SKM-1 (cell line): ENCODE data around the gene BLOC1S4.
"Not testable (repeated sequence)": the region's sequence is repeated elsewhere in the genome, so short reads cannot be mapped to it uniquely, and the experiment has no call there.

Source experiments
- DNase-seq: peaks from one replicate; lab custom pipeline; 2025; ENCODE audit not compliant: unreplicated experiment; lab: John Stamatoyannopoulos, UW

BLOC1S4 gene

DNA sequence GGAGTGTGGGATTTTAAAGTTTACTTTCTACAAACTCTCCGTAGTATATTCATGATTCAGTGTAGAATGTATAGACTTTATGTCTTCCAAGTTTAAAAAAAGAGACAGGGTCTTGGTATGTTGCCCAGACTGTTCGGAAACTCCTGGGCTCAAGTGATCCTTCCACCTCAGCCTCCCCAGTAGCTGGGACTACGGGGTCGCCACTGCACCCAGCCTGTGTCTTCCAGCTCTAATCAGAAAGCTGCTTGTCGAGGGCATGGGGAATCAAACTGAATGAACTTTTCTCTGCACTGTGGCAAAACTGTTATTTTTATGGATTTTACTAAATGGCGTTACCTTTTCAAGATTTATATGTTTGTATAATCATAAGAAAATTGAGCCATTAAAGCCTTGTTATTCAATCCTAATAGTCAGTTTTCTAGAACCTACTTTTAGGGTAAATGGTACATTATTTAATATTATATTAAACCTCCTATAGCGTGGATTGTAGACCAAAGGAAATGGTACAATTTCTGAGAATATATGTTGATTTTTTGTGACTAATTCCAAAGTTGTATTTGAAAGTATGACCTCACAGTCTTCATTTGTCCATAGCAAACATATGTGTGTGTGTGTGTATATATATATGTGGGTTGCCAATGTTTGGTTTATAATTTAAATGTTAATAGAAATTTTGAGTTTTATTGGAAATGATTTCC is 1.1 kb downstream of the BLOC1S4 start:
- no peak for DNase-seq

DNA sequence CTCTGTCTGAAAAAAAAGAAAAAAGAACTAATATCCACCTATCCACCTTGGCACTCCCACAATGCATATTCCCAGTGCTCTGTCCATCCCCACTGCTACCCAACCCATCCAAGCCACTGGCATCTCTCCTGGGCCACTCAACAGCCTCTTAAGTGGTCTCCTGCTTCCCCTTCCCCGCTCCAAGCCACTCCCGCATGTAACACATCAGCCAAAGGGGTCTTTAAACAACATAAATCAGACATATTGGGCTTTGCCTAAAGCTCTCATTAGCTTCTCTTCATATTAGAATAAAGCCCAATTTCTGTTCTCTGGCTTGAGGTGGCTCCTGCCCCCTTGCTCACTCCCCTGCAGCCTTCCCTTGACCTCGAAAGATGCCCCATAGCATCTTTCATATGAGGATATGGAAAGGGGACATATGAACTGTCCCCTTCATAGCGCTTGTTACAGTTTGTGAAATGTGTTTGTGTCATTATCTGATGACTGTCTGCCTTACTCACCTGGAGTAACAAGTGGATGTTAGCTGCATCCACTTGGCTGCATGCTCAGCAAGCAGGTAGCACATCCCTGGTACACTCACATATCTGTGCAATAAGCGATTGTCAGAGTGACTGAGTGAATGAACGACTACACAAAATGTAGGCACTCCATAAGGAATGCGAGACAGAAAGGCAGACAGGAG is 3.1 kb downstream of the BLOC1S4 start:
- DNase-seq: no peak

DNA sequence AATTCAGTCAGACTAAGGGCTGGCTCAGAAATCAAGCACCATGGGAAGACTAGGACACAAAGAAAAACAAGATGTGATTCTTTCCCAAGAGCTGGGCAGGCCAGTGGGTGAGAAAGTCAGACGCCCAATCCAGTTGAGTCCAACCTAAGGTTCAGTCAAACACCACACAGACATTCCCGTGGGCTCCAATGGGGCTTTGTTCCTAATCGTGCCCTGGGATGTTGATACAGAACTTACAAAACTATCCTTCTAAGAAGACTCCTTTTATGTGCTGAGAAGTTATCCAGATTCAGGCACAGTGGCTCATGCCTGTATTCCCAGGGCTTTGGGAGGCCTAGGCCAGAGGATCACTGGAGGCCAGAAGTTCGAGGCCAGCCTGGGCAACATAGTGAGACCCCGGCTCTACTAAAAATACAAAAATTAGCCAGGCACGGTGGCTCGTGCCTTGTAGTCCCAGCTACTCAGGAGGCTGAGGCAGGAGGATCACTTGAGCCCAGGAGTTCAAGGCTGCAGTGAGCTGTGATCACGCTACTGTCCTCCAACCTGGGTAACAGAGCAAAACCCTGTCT is 3.7 kb downstream of the BLOC1S4 start:
- no peak for DNase-seq

DNA sequence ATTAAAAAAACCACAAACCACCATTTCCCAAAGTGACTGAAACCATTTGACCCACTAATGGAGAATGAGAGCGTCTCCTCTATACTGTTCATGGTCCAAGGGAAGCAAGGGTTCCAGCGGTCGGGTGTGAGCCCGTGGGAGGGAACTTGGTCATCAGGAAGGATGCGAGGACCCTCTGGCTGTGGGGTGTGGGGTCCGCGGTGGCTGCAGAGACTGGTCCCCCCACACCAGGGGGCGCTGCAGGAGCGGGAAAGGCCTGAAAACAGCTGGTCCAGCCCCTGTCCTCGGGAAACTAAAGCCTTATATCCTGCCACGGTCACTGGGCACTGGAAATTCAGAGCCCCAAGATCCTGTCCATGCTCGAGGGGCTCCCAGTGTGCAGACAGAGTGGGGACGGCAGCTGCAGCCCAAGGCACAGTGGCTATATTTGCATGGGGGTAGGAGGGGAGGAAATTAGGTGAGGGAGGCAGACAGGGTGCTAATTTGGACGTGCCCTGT is 4.3 kb downstream of the BLOC1S4 start:
- DNase-seq: peak; percentile 57

DNA sequence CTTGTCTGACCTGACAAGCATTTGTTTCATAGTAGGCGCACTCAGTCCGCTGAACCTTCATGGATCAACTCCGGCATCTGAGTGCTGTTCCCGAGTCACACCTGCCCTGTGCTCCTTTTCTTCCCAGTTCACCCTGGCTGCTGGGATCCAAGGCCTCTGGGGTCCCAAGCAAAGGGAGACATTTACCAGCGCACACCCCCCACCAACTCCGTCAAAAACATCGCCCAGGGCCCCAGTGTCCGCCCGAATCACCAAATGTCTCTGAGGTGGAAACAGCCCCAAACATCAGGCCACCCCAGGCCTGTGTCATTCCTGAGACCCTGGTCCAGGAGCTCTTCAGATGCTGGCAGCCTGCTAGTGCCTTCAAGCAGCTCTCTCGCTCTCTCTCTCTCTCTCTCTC is 5.1 kb downstream of the BLOC1S4 start:
- no peak for DNase-seq

DNA sequence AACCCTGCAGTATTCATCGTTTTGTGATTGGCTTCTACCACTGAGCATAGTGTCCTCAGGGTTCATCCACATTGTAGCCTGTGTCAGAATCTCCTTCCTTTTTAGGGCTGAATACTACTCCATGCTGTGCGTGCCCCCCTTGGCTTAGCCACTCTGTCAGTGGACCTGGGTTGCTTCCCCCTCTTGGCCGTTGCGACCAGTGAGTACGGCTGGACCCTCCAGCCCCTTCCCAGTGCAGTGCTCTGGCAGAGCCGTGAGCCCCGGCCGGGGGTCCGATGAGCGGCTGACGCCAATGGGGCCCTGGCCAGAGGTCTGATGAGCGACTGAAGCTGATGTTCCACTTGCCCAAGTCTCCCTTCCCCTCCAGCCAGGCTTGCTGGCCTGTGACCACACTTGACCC is 6.9 kb downstream of the BLOC1S4 start:
- DNase-seq: no peak

DNA sequence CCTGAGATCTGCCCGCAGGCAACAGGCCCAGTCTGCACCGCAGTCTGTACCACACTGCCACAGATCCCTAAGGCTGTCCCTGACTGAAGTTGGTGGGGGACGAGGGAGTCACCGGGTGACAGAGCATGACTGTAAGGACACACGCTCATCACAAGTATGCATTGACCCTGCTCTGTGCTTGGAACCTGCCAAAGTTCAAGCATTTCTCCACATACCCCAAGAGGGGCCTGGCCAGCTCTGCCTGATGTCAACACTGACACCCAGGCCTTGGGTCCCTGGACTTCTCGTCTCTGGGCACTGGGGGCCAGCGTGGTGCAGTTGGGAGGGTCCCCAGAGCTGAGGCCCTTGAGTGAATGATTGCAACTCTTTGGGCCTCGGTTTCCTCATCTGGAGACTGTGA is 7.9 kb downstream of the BLOC1S4 start:
- DNase-seq: no peak

DNA sequence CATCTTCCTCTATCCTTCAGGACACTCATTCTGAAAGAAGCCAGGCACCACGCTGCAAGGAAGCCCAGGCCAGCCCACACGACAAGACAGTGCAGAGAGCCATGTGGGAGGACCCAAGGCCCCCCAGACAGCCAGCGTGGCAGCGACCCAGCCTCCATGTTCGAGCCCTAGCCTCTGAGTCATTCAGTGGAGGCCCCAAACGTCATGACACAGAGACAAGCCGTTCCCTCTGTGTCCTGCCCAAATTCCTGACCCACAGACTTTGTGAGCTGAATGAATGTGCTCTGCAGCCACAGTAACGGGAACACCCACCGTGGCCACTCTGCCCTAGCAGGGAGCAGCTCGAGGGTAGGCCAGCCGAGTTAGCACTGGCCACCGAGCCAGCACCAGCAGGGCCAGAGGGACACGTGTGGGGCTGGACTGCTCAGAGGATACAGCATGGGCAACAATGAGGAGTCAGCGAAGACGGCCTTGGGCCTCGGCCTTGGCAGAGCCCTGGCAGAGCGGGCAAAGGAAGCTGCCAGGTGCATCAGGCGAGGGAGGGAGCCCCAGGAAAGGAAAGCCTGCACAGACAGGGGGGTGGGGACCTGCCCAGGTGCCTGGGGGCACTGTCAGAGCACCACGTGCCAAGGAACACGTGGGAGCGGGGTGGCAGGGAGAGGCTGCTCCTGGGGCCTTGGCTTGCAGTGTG is 8.6 kb downstream of the BLOC1S4 start:
- no peak for DNase-seq

DNA sequence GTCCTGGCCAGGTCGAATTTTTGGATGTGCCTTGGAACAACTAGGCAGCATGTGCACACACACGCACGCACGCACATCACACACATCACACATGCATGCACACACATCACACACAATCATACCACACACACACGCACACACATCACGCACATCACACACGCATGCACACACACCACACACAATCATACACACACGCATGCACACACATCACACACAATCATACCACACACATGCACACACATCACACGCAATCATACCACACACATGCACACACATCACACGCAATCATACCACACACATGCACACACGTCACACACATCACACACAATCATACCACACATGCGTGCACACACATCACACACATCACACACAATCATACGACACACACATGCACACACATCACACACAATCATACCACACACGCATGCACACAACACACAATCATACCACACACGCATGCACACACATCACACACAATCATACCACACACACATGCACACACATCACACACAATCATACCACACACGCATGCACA is 9.5 kb downstream of the BLOC1S4 start:
- DNase-seq: not testable (repeated sequence)

DNA sequence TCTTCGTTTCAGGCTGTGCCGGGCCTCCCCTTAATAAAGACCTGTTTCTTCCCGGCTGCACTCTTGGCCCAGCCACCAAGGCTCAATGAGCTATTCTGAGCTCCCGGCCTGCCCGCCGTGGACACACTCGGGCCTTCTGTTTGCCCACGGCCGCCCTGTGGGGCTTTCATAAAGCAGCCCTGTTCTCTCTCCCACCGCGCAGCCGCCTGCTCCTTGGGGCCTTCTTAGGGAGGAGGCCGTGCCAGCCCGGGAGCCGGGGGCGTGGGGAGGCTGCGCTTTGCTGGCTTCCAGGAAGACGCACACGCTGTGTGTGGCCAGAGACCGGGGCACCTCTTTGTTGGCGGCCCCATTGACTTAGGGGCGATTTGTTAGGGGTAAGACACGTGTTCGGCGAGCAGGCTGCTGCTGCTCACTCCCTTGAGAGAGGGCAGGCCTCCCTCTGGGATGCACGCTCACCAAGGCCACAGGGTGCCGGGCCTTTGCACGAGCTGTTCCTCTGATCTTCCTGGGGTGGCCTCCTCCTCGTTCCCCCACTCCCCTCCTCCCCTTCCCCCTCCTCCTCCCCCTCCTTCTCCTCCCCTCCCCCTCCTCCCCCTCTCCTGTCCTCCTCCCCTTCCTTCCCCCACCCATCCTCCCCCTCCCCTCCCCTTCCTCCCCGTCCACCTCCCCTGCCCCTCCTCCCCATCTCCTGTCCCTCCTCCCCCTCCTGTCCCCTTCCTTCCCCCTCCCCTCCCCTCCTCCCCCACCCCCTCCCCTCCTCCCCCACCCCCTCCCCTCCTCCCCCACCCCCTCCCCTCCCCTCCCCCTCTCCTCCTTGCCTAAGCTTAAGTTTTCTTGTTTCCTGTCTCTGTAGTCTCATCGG is 11.3 kb downstream of the BLOC1S4 start:
- no peak for DNase-seq

DNA sequence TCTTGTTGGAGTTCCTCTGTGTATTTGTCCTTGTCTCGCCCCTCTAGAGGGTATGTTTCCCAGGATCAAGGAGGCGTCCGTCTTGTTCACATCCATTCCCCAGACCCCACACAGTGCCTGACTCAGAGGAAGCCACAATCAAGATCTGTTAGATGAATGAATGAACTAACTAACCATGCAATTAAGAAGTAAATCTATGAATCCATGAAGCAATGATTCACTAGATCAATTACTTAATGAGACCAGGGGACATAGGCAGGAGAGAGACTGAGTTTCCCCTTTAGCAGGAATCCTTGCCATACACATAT is 11.9 kb downstream of the BLOC1S4 start:
- no peak for DNase-seq

DNA sequence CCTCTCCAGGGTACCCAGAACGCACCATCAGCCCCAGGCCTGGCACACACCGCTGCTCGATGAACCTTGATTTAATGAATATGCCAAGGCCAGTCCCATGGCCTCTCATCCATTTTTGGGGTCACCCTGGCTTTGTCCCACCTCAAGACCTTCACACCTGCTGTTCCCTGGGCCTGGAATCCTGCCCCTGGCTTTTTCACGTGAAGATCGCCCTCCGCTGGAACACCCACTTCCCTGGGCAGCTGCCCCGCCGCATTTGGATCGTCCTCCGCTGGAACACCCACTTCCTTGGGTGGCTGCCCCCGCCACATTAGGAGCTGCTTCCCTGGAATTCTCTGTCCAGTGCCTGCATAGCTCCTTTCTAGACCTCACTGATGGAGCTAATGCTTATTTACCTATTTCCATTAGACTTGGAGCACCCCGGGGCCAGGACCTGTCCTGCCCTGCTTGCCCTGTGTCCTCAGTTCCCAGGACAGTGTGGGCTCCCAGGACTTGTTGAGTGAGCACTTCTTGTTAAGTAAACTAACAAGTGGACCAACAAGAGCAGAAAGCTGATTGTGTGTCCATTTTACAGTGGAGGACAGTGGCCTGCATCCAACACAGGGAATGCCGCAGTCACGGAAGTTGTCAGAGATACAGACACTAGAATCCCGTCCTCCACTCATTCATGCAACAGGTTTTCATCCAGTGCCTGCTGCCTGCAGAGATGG is 12.5 kb downstream of the BLOC1S4 start:
- DNase-seq: no peak

DNA sequence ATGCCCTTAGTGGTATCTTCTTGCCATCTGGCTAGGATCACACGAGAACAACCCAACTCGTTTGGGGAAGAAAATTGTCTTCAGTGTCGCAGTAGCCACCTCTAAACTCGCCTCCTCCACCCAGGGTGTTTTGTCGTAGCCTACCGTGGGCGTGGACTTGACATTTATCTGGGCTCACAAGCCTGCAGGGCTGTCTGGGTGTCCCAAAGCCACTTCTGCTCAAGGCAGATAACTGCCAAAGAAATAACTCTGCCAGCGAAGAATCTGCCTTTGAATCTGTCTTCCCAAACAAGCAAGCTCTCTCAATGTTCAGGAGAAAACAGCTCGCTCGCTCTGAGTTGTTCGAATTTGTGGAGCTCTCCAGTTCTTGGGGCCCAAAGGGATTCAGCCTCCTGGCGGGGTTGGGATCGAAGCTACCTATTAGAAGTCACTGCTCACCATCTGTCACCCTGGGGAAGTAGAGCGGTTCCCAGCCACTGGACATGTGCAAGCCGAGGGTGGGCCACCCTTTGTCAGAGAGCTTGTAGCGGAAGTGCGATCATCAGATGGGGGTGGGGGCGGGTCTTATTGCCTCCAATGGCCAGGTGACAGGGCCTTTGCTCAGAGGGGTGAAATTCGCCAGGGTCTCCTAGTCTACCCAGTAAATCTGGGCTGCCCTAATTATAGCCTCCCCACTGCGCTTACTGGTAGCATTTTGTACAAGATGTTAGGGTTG is 14.8 kb downstream of the BLOC1S4 start:
- DNase-seq: no peak

DNA sequence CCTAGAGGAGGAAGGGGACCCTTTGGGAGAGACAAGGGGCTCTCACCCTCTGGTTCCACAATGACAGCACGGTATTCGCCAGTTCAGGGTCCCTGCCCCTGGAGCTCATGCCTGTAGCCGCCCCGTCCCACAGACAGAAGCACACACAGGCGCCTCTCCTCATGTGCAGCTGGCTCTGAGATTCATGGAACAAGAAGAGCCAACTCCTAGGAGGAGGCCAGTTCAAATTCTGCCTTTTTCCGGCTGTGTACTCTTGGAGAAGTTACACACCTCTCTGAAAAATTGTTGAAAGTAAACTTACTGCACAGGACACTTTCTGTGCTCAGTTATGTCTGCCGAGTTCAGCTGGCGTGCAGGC is 15.3 kb downstream of the BLOC1S4 start:
- DNase-seq: no peak

DNA sequence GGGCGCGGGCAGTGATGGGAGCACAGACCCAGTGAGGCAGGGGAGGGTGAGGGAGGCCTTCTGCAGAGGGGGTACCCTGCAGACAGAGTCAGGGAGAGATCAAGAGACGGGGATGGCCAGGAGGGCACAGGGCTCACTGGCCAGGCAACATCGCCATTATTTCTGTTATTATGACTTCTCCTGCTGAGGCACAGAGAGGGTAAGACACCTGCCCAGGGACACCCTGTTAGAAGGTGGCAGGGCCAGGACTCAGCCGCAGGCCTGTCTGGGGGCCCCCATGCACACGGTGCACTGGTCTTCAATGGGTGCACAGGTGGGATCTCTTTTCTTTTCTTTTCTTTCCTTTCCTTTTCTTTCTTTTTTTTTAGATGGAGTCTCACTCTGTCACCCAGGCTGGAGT is 15.8 kb downstream of the BLOC1S4 start:
- no peak for DNase-seq

DNA sequence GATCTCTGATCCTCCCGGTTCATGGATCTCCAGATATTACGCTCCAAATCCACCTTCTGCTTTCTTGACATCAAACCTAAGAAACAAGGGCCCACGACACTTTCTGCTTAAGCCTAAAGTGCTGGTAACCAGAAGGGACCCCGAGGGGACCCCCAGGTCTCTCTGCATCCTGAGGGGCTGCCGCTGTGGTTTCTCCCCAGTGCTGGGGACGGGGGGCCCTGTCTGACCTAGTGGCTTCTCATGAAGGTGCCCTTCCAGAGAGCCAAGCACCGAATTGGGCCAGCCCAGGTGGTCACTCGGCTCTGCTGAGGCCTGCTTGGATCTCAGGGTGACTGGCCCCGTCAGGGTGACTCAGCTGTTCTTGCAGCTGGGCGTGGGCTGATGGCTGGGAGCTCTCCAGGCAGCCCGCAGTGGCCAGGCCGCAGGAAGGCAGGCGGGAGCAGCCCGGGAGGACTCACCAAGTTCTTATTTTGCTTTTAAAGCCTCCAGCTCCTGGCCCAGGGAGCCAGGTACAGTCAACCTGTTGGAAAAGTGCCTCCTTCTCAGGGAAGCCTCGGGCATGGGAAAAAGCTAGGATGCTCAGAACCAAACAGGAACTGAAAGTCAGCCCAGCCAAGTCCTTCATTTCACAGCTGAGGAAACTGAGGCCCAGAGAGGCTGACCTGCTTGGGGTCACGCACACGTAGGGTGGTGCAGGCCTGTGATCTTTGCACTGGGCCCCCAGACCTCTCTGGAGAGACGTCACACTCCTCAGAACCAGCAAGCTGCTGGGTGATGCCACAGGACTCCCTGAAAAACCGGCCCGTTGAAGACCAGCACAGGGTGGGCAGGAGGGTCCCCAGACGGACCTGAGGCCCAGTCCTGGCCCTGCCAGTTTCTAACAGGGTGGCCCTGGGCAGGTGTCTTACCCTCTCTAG is 16.7 kb downstream of the BLOC1S4 start:
- no peak for DNase-seq

DNA sequence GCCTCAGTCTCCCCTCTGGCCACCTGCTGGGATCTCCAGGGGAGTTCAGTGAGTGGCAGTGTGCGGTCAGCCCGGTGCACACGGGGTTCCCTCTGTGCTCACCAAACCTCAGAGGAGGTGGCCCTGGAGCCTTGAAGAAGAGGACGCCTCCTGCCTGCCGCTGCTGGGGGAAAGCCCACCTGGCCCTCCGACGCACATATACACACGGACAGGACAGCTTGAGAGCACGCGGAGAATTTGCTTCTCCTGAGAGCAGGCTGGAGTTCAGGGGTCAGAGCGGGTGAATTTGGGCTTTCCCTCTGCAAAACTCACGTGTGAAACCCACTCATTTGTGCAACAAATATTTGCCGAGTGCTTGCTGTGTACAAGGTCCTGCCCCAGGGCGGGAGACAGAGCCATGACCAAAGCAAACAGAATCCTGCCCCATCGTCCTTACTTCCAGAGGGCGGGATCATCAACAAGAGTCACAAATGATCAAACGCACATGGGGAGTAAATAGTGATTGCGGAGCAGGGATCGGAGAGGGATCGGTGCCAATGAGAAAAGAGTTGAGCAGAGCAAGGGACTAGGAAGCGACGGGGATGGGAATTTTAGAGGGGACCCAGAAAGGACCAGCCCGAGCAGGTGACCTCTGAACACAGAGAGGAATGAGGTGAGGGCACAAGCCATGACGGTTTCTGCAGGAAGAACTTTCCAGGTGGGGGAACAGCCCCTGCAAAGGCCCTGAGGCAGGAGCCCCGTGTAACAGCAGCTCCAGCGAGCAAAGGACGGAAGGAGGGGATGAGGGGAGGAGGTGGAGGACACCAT is 17.6 kb downstream of the BLOC1S4 start:
- no peak for DNase-seq
